HEK293 (cell line): ENCODE measurements around the gene GPX8.

ENCODE experiments used
- CTCF ChIA-PET: fragments of 350-600 bp; formaldehyde crosslinking; extraction: SDS; loops from one replicate; lab custom pipeline; 2021; ENCODE audit warnings: antibody characterized with exemption; lab: Yijun Ruan, JAX
- POLR2A ChIA-PET: fragments of 300-600 bp; formaldehyde crosslinking; extraction: SDS; loops from one replicate; lab custom pipeline; 2020; ENCODE audit warnings: antibody characterized with exemption, inconsistent platforms; lab: Yijun Ruan, JAX
- H3K27ac ChIP-seq: fragments of 200-500 bp; sonication (Bioruptor generic); 2 replicates; pipeline ENCODE4 v1.5.1; 2014; ENCODE audit warnings: low read depth, low read length, control low read depth, inconsistent platforms; ENCODE audit errors: extremely low read depth
- H3K36me3 ChIP-seq, 2 experiments: fragments of 200-500 bp in 1 of 2; sonication (Bioruptor generic) in 1 of 2; 1 replicate in 1 of 2; 2 replicates in 1 of 2; pipeline ENCODE4 v1.5.1; 2014 to 2017; ENCODE audit warnings: inconsistent platforms in 2 of 2, low read length in 2 of 2; ENCODE audit not compliant: control insufficient read depth in 2 of 2, insufficient read depth in 1 of 2
- H3K4me1 ChIP-seq: fragments of 200-500 bp; sonication (Bioruptor generic); 2 replicates; pipeline ENCODE4 v1.5.1; 2014; ENCODE audit warnings: mild to moderate bottlenecking, low read length, inconsistent platforms; ENCODE audit not compliant: control insufficient read depth, insufficient read depth
- H3K4me3 ChIP-seq: 2 replicates; pipeline ENCODE4 v1.5.1; 2011; ENCODE audit warnings: low read depth, mild to moderate bottlenecking, control low read depth, low read length, moderate library complexity
- H3K9me3 ChIP-seq: fragments of 200-500 bp; sonication (Bioruptor generic); 2 replicates; pipeline ENCODE4 v1.5.1; 2014; ENCODE audit warnings: low read depth, low read length, inconsistent platforms; ENCODE audit not compliant: control insufficient read depth, insufficient read depth
- BCL11B ChIP-seq: fragments of 450-650 bp; formaldehyde crosslinking; IDR thresholded peaks from 2 replicates; pipeline ENCODE4 v1.5.1; 2016; ENCODE audit warnings: low read depth, missing biosample characterization, missing genetic modification characterization
- EGR2 ChIP-seq: fragments of 450-650 bp; formaldehyde crosslinking; IDR thresholded peaks from 2 replicates; pipeline ENCODE4 v1.5.1; 2016; ENCODE audit warnings: low read depth, missing biosample characterization, missing genetic modification characterization
- MEIS1 ChIP-seq: sonication (generic); formaldehyde crosslinking; IDR thresholded peaks from 2 replicates; pipeline ENCODE4 v1.8.1; 2022; ENCODE audit warnings: missing genetic modification reagents, mild to moderate bottlenecking, borderline replicate concordance
- SP7 ChIP-seq: fragments of 450-650 bp; formaldehyde crosslinking; IDR thresholded peaks from 2 replicates; pipeline ENCODE4 v1.5.1; 2016; ENCODE audit warnings: missing biosample characterization, missing genetic modification characterization
- ZBTB7A ChIP-seq: fragments of 450-650 bp; formaldehyde crosslinking; IDR thresholded peaks from 2 replicates; pipeline ENCODE4 v1.5.1; 2016; ENCODE audit warnings: low read depth, missing biosample characterization, missing genetic modification characterization
- ZFP3 ChIP-seq: fragments of 450-650 bp; formaldehyde crosslinking; IDR thresholded peaks from 2 replicates; pipeline ENCODE4 v1.5.1; 2016; ENCODE audit warnings: low read depth, missing biosample characterization, missing genetic modification characterization
- ZNF112 ChIP-seq: fragments of 450-650 bp; formaldehyde crosslinking; IDR thresholded peaks from 2 replicates; pipeline ENCODE4 v1.5.0; 2017; ENCODE audit warnings: missing biosample characterization, missing genetic modification characterization
- ZNF138 ChIP-seq: fragments of 450-650 bp; formaldehyde crosslinking; IDR thresholded peaks from 2 replicates; pipeline ENCODE4 v1.5.1; 2016; ENCODE audit warnings: missing biosample characterization, missing genetic modification characterization, borderline replicate concordance
- ZNF16 ChIP-seq: fragments of 450-650 bp; formaldehyde crosslinking; IDR thresholded peaks from 2 replicates; pipeline ENCODE4 v1.5.1; 2016; ENCODE audit warnings: low read depth, missing biosample characterization, missing genetic modification characterization
- ZNF23 ChIP-seq: fragments of 450-650 bp; formaldehyde crosslinking; IDR thresholded peaks from 2 replicates; pipeline ENCODE4 v1.5.1; 2016; ENCODE audit warnings: missing biosample characterization, missing genetic modification characterization, borderline replicate concordance
- ZNF248 ChIP-seq: fragments of 450-650 bp; formaldehyde crosslinking; IDR thresholded peaks from 2 replicates; pipeline ENCODE4 v1.5.1; 2017; ENCODE audit warnings: missing biosample characterization, missing genetic modification characterization
- ZNF37A ChIP-seq: fragments of 450-650 bp; IDR thresholded peaks from 2 replicates; pipeline ENCODE4 v1.5.1; 2018; ENCODE audit warnings: missing biosample characterization, missing genetic modification characterization
- ZNF416 ChIP-seq: fragments of 450-650 bp; formaldehyde crosslinking; IDR thresholded peaks from 2 replicates; pipeline ENCODE4 v1.5.1; 2016; ENCODE audit warnings: missing biosample characterization, missing genetic modification characterization
- ZNF423 ChIP-seq: fragments of 450-650 bp; formaldehyde crosslinking; IDR thresholded peaks from 2 replicates; pipeline ENCODE4 v1.5.1; 2016; ENCODE audit warnings: missing biosample characterization, missing genetic modification characterization
- ZNF48 ChIP-seq: fragments of 450-650 bp; formaldehyde crosslinking; IDR thresholded peaks from 2 replicates; pipeline ENCODE4 v1.5.1; 2016; ENCODE audit warnings: missing biosample characterization, missing genetic modification characterization
- ZNF501 ChIP-seq: fragments of 450-650 bp; formaldehyde crosslinking; IDR thresholded peaks from 2 replicates; pipeline ENCODE4 v1.5.1; 2016; ENCODE audit warnings: missing biosample characterization, missing genetic modification characterization
- ZNF548 ChIP-seq: fragments of 450-650 bp; formaldehyde crosslinking; IDR thresholded peaks from 2 replicates; pipeline ENCODE4 v1.5.1; 2016; ENCODE audit warnings: missing biosample characterization, missing genetic modification characterization
- ZNF621 ChIP-seq: fragments of 450-650 bp; formaldehyde crosslinking; IDR thresholded peaks from 2 replicates; pipeline ENCODE4 v1.5.1; 2017; ENCODE audit warnings: missing biosample characterization, missing genetic modification characterization
- ZNF658 ChIP-seq: fragments of 450-650 bp; formaldehyde crosslinking; IDR thresholded peaks from 2 replicates; pipeline ENCODE4; 2016; ENCODE audit warnings: missing biosample characterization, missing genetic modification characterization
- ZNF670 ChIP-seq: fragments of 450-650 bp; formaldehyde crosslinking; IDR thresholded peaks from 2 replicates; pipeline ENCODE4 v1.5.1; 2016; ENCODE audit warnings: missing biosample characterization, missing genetic modification characterization, low read depth
- ZNF785 ChIP-seq: fragments of 450-650 bp; formaldehyde crosslinking; IDR thresholded peaks from 2 replicates; pipeline ENCODE4 v1.5.1; 2016; ENCODE audit warnings: missing biosample characterization, missing genetic modification characterization
- ZSCAN30 ChIP-seq: fragments of 450-650 bp; IDR thresholded peaks from 2 replicates; pipeline ENCODE4 v1.5.1; 2018; ENCODE audit warnings: missing biosample characterization, mild to moderate bottlenecking, missing genetic modification characterization, moderate library complexity
- TF ChIP-seq, protein P1 (sequence below): fragments of 450-650 bp; formaldehyde crosslinking; IDR thresholded peaks from 2 replicates; pipeline ENCODE4 v1.5.1; 2016; ENCODE audit warnings: missing biosample characterization, missing genetic modification characterization
- TF ChIP-seq, protein P2 (sequence below): fragments of 450-650 bp; formaldehyde crosslinking; IDR thresholded peaks from 2 replicates; pipeline ENCODE4 v1.5.1; 2016; ENCODE audit warnings: missing biosample characterization, missing genetic modification characterization
- TF ChIP-seq, protein P3 (sequence below): fragments of 450-650 bp; formaldehyde crosslinking; IDR thresholded peaks from 2 replicates; pipeline ENCODE4 v1.5.1; 2016; ENCODE audit warnings: missing biosample characterization, missing genetic modification characterization
- TF ChIP-seq, protein P4 (sequence below): fragments of 450-650 bp; formaldehyde crosslinking; IDR thresholded peaks from 2 replicates; pipeline ENCODE4 v1.5.1; 2016; ENCODE audit warnings: missing biosample characterization, missing genetic modification characterization
- TF ChIP-seq, protein P5 (sequence below): fragments of 450-650 bp; IDR thresholded peaks from 2 replicates; pipeline ENCODE4 v1.5.1; 2018; ENCODE audit warnings: missing biosample characterization, missing genetic modification characterization
- TF ChIP-seq, protein P6 (sequence below): fragments of 450-650 bp; formaldehyde crosslinking; IDR thresholded peaks from 2 replicates; pipeline ENCODE4 v1.5.1; 2016; ENCODE audit warnings: missing biosample characterization, missing genetic modification characterization
- TF ChIP-seq, protein P7 (sequence below): fragments of 450-650 bp; formaldehyde crosslinking; IDR thresholded peaks from 2 replicates; pipeline ENCODE4 v1.5.1; 2016; ENCODE audit warnings: missing biosample characterization, missing genetic modification characterization, borderline replicate concordance

Gene GPX8

DNA sequence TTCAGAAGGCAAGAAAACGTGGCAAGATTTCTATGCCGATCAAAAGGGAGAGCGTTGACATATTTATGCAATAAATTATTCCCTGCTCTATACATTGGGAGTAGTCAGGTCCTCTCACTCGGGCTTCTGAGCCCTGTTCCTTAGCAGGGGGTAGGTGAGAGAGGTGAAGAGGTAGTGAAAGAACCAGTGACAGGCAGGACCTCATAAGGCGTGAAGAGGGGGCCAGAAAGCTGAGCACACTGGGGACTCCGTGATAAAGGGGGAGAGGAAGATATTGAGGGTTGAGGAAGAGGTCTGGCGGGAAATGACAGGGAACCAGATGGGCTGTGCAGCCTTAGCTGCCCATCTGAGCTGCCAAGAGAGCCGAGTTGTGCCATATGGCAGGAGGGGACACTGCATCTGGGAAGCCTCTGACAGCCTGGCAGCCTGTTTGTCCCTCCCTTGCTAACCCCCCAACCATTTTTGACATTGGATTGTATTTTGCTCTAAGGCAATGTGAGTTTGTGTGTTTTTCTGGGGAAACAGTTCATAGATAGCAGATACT is 13.8 kb downstream of the GPX8 start (continued):
- no peak for TF ChIP-seq ZNF23 (tag by site-specific recombination)
- no peak for TF ChIP-seq ZSCAN30 (tag by site-specific recombination)
- TF ChIP-seq ZNF548 (tag by site-specific recombination) = no peak
- no peak for TF ChIP-seq MEIS1 (CRISPR knock-in tag)
- TF ChIP-seq ZNF501 = 0 out of 2 replicates have a peak, but pooled peaks have one; percentile 13
- TF ChIP-seq ZNF785 (tag by site-specific recombination) = no peak
- no peak for TF ChIP-seq ZNF416
- peak; percentile 10; the same call in 1 of the 2 replicates for TF ChIP-seq SP7 (tag by site-specific recombination)
- TF ChIP-seq ZNF37A (tag by site-specific recombination) = no peak
- TF ChIP-seq ZNF112 (tag by site-specific recombination) = no peak
- no peak for TF ChIP-seq EGR2
- TF ChIP-seq ZNF48 (tag by site-specific recombination) = no peak
- no peak for TF ChIP-seq ZBTB7A (tag by site-specific recombination)
- TF ChIP-seq, protein P1, sequence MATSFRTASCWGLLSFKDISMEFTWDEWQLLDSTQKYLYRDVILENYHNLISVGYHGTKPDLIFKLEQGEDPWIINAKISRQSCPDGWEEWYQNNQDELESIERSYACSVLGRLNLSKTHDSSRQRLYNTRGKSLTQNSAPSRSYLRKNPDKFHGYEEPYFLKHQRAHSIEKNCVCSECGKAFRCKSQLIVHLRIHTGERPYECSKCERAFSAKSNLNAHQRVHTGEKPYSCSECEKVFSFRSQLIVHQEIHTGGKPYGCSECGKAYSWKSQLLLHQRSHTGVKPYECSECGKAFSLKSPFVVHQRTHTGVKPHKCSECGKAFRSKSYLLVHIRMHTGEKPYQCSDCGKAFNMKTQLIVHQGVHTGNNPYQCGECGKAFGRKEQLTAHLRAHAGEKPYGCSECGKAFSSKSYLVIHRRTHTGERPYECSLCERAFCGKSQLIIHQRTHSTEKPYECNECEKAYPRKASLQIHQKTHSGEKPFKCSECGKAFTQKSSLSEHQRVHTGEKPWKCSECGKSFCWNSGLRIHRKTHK (tag by site-specific recombination) = no peak
- no peak for TF ChIP-seq ZNF138
- no peak for TF ChIP-seq ZNF423 (tag by site-specific recombination)
- no peak for TF ChIP-seq ZFP3 (tag by site-specific recombination)
- no peak for TF ChIP-seq ZNF248 (tag by site-specific recombination)
- TF ChIP-seq, protein P2, sequence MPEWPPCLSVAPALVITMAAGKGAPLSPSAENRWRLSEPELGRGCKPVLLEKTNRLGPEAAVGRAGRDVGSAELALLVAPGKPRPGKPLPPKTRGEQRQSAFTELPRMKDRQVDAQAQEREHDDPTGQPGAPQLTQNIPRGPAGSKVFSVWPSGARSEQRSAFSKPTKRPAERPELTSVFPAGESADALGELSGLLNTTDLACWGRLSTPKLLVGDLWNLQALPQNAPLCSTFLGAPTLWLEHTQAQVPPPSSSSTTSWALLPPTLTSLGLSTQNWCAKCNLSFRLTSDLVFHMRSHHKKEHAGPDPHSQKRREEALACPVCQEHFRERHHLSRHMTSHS (tag by site-specific recombination) = no peak
- no peak for TF ChIP-seq BCL11B (tag by site-specific recombination)

DNA sequence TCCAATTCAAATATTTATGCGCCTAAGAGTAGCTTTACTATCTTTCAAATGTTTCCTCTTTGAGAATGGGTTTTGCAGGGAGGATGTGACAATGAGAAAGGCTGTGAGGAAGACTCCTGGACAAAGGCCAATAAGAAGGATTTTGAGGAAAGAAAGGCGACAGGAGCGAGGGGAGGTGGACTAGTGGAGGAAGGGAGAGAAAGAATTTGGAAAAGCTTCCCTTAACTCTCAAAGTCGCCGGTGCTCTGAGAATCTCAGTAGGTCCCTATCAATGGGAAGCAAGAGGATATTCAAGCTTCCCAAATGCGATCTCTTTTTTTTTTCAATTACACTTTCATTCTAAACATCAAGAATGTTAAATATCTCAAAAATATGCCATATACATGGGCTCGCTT is 15.8 kb downstream of the GPX8 start:
- Histone ChIP-seq H3K9me3 (no peaks in the 10 kb centered on the region), H3K4me3 (peak overlapping the region; percentile 20; the same call in 1 of the 2 replicates), H3K36me3 (no peaks in the 10 kb centered on the region), H3K27ac (no peak overlapping the region; the same call in 1 of the 2 replicates), H3K4me1 (no peaks in the 10 kb centered on the region; the same call in 1 of the 2 replicates)
- ChIA-PET POLR2A (interaction anchor here (0.5 to 1.6 kb wide), 5 partner anchors 13 to 132 kb away, joined by 3 to 7 read pairs (median 4); partner anchors contain the start of genes DHX29, GPX8 and MTREX), CTCF (interaction anchor here (0.6 to 2.8 kb wide), 9 partner anchors 12 to 663 kb away, joined by 3 to 29 read pairs (median 4); partner anchors contain the start of gene GPX8)
- TF ChIP-seq ZNF16 (tag by site-specific recombination) (no peak), ZNF658 (no peak), ZNF670 (tag by site-specific recombination) (no peak), ZNF621 (tag by site-specific recombination) (no peak)
- TF ChIP-seq, protein P3, sequence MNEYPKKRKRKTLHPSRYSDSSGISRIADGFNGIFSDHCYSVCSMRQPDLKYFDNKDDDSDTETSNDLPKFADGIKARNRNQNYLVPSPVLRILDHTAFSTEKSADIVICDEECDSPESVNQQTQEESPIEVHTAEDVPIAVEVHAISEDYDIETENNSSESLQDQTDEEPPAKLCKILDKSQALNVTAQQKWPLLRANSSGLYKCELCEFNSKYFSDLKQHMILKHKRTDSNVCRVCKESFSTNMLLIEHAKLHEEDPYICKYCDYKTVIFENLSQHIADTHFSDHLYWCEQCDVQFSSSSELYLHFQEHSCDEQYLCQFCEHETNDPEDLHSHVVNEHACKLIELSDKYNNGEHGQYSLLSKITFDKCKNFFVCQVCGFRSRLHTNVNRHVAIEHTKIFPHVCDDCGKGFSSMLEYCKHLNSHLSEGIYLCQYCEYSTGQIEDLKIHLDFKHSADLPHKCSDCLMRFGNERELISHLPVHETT (tag by site-specific recombination) = no peak
- TF ChIP-seq, protein P4, sequence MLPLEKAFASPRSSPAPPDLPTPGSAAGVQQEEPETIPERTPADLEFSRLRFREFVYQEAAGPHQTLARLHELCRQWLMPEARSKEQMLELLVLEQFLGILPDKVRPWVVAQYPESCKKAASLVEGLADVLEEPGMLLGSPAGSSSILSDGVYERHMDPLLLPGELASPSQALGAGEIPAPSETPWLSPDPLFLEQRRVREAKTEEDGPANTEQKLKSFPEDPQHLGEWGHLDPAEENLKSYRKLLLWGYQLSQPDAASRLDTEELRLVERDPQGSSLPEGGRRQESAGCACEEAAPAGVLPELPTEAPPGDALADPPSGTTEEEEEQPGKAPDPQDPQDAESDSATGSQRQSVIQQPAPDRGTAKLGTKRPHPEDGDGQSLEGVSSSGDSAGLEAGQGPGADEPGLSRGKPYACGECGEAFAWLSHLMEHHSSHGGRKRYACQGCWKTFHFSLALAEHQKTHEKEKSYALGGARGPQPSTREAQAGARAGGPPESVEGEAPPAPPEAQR (tag by site-specific recombination) = no peak
- TF ChIP-seq, protein P5, sequence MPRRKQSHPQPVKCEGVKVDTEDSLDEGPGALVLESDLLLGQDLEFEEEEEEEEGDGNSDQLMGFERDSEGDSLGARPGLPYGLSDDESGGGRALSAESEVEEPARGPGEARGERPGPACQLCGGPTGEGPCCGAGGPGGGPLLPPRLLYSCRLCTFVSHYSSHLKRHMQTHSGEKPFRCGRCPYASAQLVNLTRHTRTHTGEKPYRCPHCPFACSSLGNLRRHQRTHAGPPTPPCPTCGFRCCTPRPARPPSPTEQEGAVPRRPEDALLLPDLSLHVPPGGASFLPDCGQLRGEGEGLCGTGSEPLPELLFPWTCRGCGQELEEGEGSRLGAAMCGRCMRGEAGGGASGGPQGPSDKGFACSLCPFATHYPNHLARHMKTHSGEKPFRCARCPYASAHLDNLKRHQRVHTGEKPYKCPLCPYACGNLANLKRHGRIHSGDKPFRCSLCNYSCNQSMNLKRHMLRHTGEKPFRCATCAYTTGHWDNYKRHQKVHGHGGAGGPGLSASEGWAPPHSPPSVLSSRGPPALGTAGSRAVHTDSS (tag by site-specific recombination) = peak; percentile 31; the same call in 1 of the 2 replicates
- TF ChIP-seq, protein P6, sequence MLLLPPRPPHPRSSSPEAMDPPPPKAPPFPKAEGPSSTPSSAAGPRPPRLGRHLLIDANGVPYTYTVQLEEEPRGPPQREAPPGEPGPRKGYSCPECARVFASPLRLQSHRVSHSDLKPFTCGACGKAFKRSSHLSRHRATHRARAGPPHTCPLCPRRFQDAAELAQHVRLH = no peak
- TF ChIP-seq, protein P7, sequence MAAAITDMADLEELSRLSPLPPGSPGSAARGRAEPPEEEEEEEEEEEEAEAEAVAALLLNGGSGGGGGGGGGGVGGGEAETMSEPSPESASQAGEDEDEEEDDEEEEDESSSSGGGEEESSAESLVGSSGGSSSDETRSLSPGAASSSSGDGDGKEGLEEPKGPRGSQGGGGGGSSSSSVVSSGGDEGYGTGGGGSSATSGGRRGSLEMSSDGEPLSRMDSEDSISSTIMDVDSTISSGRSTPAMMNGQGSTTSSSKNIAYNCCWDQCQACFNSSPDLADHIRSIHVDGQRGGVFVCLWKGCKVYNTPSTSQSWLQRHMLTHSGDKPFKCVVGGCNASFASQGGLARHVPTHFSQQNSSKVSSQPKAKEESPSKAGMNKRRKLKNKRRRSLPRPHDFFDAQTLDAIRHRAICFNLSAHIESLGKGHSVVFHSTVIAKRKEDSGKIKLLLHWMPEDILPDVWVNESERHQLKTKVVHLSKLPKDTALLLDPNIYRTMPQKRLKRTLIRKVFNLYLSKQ = no peak
